WERI-Rb-1 (cell line): ENCODE results near the gene SPCS3.
"Not testable (repeated sequence)": the region's sequence is repeated elsewhere in the genome, so short reads cannot be mapped to it uniquely, and the experiment has no call there.

Experiments used
- DNase-seq: peaks from one replicate; pipeline ENCODE4 v3.0.0-alpha.2; 2020
- H3K27ac ChIP-seq: fragments of 250-450 bp; sonication (Bioruptor Pico); 2 replicates; pipeline ENCODE4 v1.5.1; 2020; ENCODE audit warnings: mild to moderate bottlenecking, moderate library complexity
- H3K27me3 ChIP-seq: fragments of 250-450 bp; sonication (Bioruptor Pico); 2 replicates; pipeline ENCODE4 v1.5.1; 2021; ENCODE audit warnings: mild to moderate bottlenecking, low read depth, moderate library complexity; ENCODE audit not compliant: insufficient read depth, severe bottlenecking
- H3K36me3 ChIP-seq: fragments of 250-450 bp; sonication (Bioruptor Pico); 2 replicates; pipeline ENCODE4 v1.5.1; 2020; ENCODE audit warnings: mild to moderate bottlenecking, moderate library complexity
- H3K4me3 ChIP-seq: 2 replicates; pipeline ENCODE4 v1.5.1; 2011; ENCODE audit warnings: low read depth, mild to moderate bottlenecking, control low read depth, low read length
- H3K9me3 ChIP-seq: fragments of 250-450 bp; sonication (Bioruptor Pico); 2 replicates; pipeline ENCODE4 v1.5.1; 2021; ENCODE audit warnings: mild to moderate bottlenecking, moderate library complexity; ENCODE audit not compliant: severe bottlenecking
- TF ChIP-seq, protein P1 (sequence below): IDR thresholded peaks from 2 replicates; pipeline ENCODE4 v1.5.1; 2011; ENCODE audit warnings: low read depth, mild to moderate bottlenecking, control low read depth, inconsistent platforms, low read length

The SPCS3 gene

DNA sequence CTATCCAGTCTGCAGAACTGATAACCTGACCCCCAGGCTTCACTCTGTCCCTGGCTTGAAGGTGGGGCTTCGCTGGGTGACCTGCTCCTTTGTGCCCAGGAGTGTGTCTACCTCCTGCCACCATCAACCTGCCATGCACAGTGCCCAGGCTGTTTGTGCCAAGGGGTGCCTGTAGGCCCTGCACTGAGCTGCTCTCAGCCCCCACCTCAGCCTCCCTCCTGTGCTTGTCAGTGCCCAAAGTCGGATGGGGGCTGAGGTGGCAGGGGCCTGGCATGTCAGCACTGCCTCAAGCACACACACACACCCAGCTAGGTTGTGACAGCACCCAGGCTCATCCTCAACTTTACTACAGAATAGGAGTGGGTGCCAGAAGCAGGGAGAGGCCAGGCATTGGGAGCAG is 23.5 kb downstream of the SPCS3 start:
- H3K27ac ChIP-seq: no peak overlapping the region
- no peak overlapping the region for H3K4me3 ChIP-seq
- DNase-seq: no peak
- peaks cover 21% of the 10 kb centered on the region for H3K9me3 ChIP-seq
- H3K27me3 ChIP-seq: no peaks in the 10 kb centered on the region
- TF ChIP-seq, protein P1, sequence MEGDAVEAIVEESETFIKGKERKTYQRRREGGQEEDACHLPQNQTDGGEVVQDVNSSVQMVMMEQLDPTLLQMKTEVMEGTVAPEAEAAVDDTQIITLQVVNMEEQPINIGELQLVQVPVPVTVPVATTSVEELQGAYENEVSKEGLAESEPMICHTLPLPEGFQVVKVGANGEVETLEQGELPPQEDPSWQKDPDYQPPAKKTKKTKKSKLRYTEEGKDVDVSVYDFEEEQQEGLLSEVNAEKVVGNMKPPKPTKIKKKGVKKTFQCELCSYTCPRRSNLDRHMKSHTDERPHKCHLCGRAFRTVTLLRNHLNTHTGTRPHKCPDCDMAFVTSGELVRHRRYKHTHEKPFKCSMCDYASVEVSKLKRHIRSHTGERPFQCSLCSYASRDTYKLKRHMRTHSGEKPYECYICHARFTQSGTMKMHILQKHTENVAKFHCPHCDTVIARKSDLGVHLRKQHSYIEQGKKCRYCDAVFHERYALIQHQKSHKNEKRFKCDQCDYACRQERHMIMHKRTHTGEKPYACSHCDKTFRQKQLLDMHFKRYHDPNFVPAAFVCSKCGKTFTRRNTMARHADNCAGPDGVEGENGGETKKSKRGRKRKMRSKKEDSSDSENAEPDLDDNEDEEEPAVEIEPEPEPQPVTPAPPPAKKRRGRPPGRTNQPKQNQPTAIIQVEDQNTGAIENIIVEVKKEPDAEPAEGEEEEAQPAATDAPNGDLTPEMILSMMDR: no peak
- no peaks in the 10 kb centered on the region for H3K36me3 ChIP-seq

GRCh38 chr4:176345346-176345745 is 25.6 kb downstream of the SPCS3 start:
- H3K27me3 ChIP-seq, H3K27ac ChIP-seq, DNase-seq, H3K36me3 ChIP-seq, H3K4me3 ChIP-seq: not testable (repeated sequence)
- H3K9me3 ChIP-seq: peaks cover 21% of the 10 kb centered on the region

DNA sequence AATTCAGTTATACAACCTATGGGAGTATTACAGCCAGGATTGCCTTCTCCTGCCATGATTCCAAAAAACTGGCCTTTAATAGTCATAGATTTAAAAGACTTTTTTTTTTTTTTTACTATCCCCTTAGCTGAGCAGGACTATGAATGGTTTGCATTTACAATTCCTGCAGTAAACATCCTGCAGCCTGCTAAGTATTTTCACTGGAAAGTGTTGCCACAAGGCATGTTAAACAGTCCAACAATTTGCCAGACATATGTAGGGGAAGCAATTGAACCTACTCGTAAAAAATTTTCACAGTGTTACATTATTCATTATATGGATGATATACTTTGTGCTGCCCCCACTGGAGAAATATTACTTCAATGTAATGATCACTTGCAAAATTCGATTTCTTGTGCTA is 27.1 kb downstream of the SPCS3 start:
- not testable (repeated sequence) for H3K27ac ChIP-seq, H3K36me3 ChIP-seq, H3K4me3 ChIP-seq, DNase-seq, H3K27me3 ChIP-seq
- peaks cover 21% of the 10 kb centered on the region for H3K9me3 ChIP-seq

DNA sequence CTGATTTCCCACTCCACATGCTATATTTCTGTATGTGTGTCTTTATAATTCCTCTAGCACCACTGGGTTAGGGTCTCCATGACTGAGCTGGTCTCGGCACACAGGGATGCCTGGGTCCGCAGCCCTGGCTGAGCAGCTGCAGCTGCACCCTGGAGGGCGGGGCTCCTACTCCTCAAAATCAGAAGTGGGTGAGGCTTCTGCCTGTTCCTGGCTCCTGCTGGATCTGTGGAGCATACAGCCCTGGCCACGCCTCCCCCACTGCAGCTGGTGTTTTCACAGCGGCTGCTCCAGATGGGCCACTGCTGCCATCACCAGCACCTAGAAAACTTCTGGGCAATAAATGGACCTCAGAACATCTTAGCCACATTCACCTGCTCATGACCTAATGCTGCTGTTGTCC is 30.9 kb downstream of the SPCS3 start:
- no peaks in the 10 kb centered on the region for H3K36me3 ChIP-seq
- H3K27ac ChIP-seq: no peak overlapping the region
- no peak for DNase-seq
- TF ChIP-seq, protein P1: no peak
- H3K4me3 ChIP-seq: no peak overlapping the region
- H3K9me3 ChIP-seq: peaks cover 5% of the 10 kb centered on the region
- no peaks in the 10 kb centered on the region for H3K27me3 ChIP-seq

- no peak overlapping the region for H3K4me3 ChIP-seq
- no peaks in the 10 kb centered on the region for H3K27me3 ChIP-seq
- TF ChIP-seq, protein P1: no peak
- no peak overlapping the region for H3K27ac ChIP-seq
- H3K36me3 ChIP-seq: no peaks in the 10 kb centered on the region
- peaks cover 5% of the 10 kb centered on the region for H3K9me3 ChIP-seq
- no peak for DNase-seq
Observed at GRCh38 chr4:176354884-176355283, 35.1 kb downstream of the SPCS3 start.

GRCh38 chr4:176357359-176358082 is 37.8 kb downstream of the SPCS3 start:
- Histone ChIP-seq H3K27me3 (no peaks in the 10 kb centered on the region), H3K9me3 (peaks cover 5% of the 10 kb centered on the region), H3K36me3 (no peaks in the 10 kb centered on the region), H3K4me3 (no peak overlapping the region), H3K27ac (no peak overlapping the region)
- no peak for DNase-seq
- TF ChIP-seq, protein P1: no peak

DNA sequence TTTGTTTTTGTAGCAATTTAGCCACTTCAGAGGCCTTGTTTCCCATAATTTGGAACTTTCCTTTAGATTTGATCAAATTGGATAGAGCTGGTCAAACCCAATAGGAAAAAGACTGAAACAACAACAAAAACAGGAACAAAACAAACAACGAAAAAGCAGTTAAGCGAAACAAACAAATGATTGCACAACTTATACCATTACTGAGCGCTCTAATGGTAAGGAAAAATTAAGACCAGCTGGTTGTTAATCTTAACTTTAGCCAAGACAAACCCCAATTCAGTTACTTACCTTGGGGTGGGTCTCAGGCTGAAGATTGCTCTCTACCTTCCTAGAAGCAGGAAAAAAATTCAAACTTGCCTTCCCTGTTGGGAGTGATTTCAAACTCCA is 38.3 kb downstream of the SPCS3 start:
- TF ChIP-seq, protein P1: no peak
- DNase-seq: no peak
- Histone ChIP-seq H3K27ac (no peak overlapping the region), H3K27me3 (no peaks in the 10 kb centered on the region), H3K36me3 (no peaks in the 10 kb centered on the region), H3K9me3 (peaks cover 5% of the 10 kb centered on the region), H3K4me3 (no peak overlapping the region)
